Activated naive CD8-positive, alpha-beta T cell (primary cell): ENCODE results near the gene PPP1R3F.
A peak's percentile ranks its signal among the peaks of the same experiment; 100 is the strongest.

ENCODE experiments used
- H3K27ac Mint-ChIP-seq: one replicate; pipeline ENCODE4 v1.8.0; 2021; ENCODE audit warnings: mixed read lengths
- H3K27me3 Mint-ChIP-seq: one replicate; pipeline ENCODE4 v1.8.0; 2021; ENCODE audit warnings: mixed read lengths
- H3K36me3 Mint-ChIP-seq: one replicate; pipeline ENCODE4 v1.8.0; 2021; ENCODE audit warnings: mixed read lengths
- H3K4me1 Mint-ChIP-seq: one replicate; pipeline ENCODE4 v1.8.0; 2021; ENCODE audit warnings: low read depth, mixed read lengths
- H3K4me3 Mint-ChIP-seq: one replicate; pipeline ENCODE4 v1.8.0; 2021; ENCODE audit warnings: mild to moderate bottlenecking, mixed read lengths
- H3K9me3 Mint-ChIP-seq: one replicate; pipeline ENCODE4 v1.8.0; 2021; ENCODE audit warnings: low read depth, mixed read lengths

PPP1R3F gene, protein sequence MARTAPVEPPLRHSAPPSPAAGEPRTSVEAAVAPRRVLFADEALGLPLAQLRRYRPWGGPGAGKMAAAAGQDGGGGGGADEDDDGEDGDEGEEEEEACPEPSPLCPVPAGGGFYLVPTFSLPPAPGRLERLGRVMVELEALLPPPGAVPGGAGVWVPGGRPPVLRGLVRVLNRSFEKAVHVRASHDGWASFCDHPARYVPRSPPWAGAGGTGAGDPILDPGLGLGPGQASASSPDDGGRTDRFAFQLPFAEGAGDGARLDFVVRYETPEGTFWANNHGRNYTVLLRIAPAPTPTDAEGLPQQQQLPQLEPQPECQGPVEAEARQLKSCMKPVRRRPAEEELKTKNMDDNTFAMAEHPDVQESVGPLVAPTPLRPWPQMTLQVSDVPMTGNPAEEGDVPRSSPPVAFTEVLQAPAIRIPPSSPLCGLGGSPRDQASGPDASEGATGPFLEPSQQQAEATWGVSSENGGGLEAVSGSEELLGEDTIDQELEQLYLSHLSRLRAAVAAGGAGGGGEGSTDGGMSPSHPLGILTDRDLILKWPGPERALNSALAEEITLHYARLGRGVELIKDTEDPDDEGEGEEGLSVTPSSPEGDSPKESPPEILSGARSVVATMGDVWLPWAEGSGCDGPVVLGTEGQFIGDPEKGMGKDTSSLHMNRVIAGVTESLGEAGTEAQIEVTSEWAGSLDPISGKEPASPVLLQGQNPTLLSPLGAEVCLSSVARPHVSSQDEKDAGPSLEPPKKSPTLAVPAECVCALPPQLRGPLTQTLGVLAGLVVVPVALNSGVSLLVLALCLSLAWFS

GRCh38 chrX:49269767-49270248, at the start of gene PPP1R3F:
TSS of gene PPP1R3F (plus strand) at chrX:49269793. CDS start at chrX:49269870, 77 bp downstream.
- no peaks in the 10 kb centered on the region for H3K27me3 Mint-ChIP-seq
- peak within 1 kb of the TSS; percentile 98 for H3K4me3 Mint-ChIP-seq
- peak within 1 kb of the TSS; percentile 100 for H3K27ac Mint-ChIP-seq
- no peaks in the 10 kb centered on the region for H3K36me3 Mint-ChIP-seq
- peaks cover 51% of the 10 kb centered on the region for H3K4me1 Mint-ChIP-seq
- no peaks in the 10 kb centered on the region for H3K9me3 Mint-ChIP-seq

GRCh38 chrX:49220100-49220499, 49.5 kb upstream of the PPP1R3F start:
- Mint-ChIP-seq H3K9me3 (no peaks in the 10 kb centered on the region), H3K27me3 (no peaks in the 10 kb centered on the region), H3K36me3 (no peaks in the 10 kb centered on the region), H3K27ac (no peak overlapping the region), H3K4me3 (no peak overlapping the region), H3K4me1 (peaks cover 2% of the 10 kb centered on the region)

GRCh38 chrX:49221868-49222267, 47.7 kb upstream of the PPP1R3F start:
- Mint-ChIP-seq H3K4me1 (peaks cover 2% of the 10 kb centered on the region), H3K4me3 (no peak overlapping the region), H3K36me3 (no peaks in the 10 kb centered on the region), H3K27me3 (no peaks in the 10 kb centered on the region), H3K27ac (no peak overlapping the region), H3K9me3 (no peaks in the 10 kb centered on the region)

DNA sequence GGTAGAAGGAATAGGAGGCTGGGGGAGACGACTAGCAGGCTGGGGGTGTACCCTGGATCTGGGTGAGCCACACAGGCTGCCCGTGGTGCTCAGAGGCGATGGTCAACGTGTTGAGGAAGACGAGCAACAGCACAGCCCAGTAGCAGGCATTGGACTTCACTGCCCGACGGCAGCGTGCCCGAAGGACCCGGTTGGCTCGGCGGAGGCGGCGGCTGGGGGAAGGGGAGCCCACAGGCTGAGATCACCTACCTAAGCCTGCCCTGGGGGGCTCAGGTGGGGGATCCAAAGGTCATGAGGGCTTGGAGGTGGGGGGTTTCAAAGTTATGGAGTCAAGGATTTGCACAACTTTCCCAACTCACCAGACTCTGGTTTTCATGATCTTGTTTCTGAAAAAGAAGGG, 43.7 kb upstream of the PPP1R3F start:
- no peak overlapping the region for H3K27ac Mint-ChIP-seq
- H3K27me3 Mint-ChIP-seq = no peaks in the 10 kb centered on the region
- H3K36me3 Mint-ChIP-seq = no peaks in the 10 kb centered on the region
- no peaks in the 10 kb centered on the region for H3K9me3 Mint-ChIP-seq
- peaks cover 5% of the 10 kb centered on the region for H3K4me1 Mint-ChIP-seq
- no peak overlapping the region for H3K4me3 Mint-ChIP-seq

GRCh38 chrX:49226946-49227345, 42.6 kb upstream of the PPP1R3F start:
- no peaks in the 10 kb centered on the region for H3K27me3 Mint-ChIP-seq
- H3K4me3 Mint-ChIP-seq = no peak overlapping the region
- no peaks in the 10 kb centered on the region for H3K9me3 Mint-ChIP-seq
- H3K4me1 Mint-ChIP-seq = peaks cover 5% of the 10 kb centered on the region
- no peaks in the 10 kb centered on the region for H3K36me3 Mint-ChIP-seq
- no peak overlapping the region for H3K27ac Mint-ChIP-seq

- Mint-ChIP-seq H3K4me1 (peaks cover 5% of the 10 kb centered on the region), H3K27me3 (no peaks in the 10 kb centered on the region), H3K9me3 (no peaks in the 10 kb centered on the region), H3K36me3 (no peaks in the 10 kb centered on the region), H3K27ac (no peak overlapping the region), H3K4me3 (no peak overlapping the region)
Measured at GRCh38 chrX:49227726-49228125, 41.9 kb upstream of the PPP1R3F start.

DNA sequence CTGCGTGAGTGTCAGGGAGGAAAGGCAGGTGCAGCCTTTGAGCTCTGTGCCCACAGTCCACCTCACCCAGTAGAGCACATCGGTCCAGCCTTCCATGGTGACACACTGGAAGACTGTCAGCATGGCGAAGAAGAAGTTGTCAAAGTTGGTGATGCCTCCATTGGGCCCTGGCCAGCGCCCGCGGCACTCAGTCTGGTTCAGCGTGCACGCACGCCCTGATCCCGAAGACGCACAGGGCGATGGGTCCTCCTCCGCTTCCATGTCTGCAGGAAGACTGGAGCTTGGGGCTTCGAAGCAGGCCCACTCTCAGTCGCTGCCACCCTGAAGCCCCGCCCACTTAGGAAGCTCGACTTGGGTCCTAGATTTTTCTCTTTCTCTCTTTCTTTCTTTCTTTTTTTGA, 41.4 kb upstream of the PPP1R3F start:
- no peaks in the 10 kb centered on the region for H3K9me3 Mint-ChIP-seq
- H3K27ac Mint-ChIP-seq = no peak overlapping the region
- no peak overlapping the region for H3K4me3 Mint-ChIP-seq
- no peaks in the 10 kb centered on the region for H3K27me3 Mint-ChIP-seq
- H3K36me3 Mint-ChIP-seq = no peaks in the 10 kb centered on the region
- peaks cover 6% of the 10 kb centered on the region for H3K4me1 Mint-ChIP-seq

DNA sequence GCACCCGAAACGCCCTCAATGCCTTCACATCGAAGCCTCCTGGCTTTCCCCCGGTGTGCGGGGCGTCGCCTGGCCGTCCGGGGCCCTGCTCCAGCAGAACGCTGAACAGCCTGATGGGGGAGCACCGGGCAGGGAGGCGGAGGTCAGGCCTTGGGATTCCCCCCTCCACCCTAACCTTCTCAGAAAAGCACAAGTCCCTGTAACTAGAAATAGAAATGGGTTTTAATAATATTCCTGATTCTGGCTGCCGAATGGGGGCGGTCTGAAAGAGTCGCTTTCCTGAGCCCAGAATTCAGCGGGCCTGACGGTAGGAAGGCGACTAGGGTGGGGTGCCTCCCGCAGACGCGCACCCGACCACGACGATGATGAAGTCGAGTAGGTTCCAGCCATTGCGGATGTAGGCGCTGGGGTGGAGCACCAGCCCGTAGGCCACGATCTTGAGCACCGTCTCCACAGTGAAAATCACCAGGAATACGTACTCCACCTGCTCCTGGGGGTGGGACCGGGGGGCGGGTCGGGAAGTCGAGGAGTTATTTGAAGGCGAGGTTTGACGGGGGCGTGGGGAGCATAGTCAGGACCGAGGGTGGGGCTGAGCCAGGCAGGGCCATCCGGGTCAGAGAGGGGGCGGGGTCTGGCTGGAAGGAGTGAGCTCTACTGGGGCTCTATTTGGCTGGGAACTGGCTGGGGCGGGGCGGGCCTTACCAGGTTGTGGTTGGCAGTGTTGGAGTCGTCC, 38.9 kb upstream of the PPP1R3F start:
- Mint-ChIP-seq H3K27me3 (no peaks in the 10 kb centered on the region), H3K4me1 (peaks cover 10% of the 10 kb centered on the region), H3K36me3 (no peaks in the 10 kb centered on the region), H3K27ac (peak overlapping the region; percentile 76), H3K9me3 (no peaks in the 10 kb centered on the region), H3K4me3 (peak overlapping the region; percentile 74)

- H3K4me3 Mint-ChIP-seq = peak overlapping the region; percentile 74
- H3K4me1 Mint-ChIP-seq = peaks cover 12% of the 10 kb centered on the region
- H3K27ac Mint-ChIP-seq = peak overlapping the region; percentile 54
- no peaks in the 10 kb centered on the region for H3K36me3 Mint-ChIP-seq
- no peaks in the 10 kb centered on the region for H3K9me3 Mint-ChIP-seq
- H3K27me3 Mint-ChIP-seq = no peaks in the 10 kb centered on the region
Measured at GRCh38 chrX:49231333-49232000, 38.1 kb upstream of the PPP1R3F start.

DNA sequence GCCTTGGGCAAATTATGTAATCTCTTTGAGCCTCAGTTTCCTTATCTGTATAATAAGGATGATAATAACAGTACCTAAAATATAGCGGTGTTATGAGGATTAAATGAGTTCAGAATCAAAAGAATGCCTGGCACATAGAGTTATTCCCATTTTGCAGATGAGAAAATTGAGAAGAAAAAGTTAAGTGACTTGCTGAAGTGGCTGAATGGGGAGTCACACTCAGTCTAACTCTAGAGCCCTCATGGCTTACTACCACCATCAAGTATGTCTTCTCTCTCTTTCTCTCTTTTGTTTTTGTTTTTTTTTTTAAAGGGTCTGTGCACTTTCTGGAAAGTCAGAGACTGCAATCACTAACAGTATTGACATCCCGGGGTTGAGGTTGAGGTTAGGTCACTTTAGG, 37.1 kb upstream of the PPP1R3F start:
- Mint-ChIP-seq H3K4me3 (no peak overlapping the region), H3K27ac (no peak overlapping the region), H3K27me3 (no peaks in the 10 kb centered on the region), H3K9me3 (no peaks in the 10 kb centered on the region), H3K4me1 (peaks cover 21% of the 10 kb centered on the region), H3K36me3 (peaks cover 3% of the 10 kb centered on the region)

DNA sequence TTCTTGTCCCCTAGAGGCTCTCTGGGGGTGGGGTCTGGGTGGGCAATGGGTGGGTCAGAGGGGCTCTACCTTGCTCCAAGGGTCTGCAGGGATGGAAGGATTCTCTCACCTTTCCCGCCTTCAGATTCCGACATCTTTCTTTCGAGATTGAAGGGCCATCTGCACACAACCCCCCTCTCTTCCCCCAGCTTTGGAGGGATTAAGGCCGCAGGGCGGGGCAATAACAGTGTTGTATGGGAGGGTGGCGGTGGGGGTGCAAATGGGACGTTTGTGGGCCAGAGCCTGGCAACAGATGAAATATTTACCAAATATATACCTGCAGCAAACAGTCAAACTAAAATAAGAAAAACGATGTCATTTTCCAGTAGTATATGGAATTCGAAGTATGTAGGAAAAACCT, 36.4 kb upstream of the PPP1R3F start, which contains the start of gene CACNA1F:
TSS of gene CACNA1F (minus strand) at position 165 of the 400 bp plus-strand sequence. CDS start at position 134, 31 bp downstream.
- Mint-ChIP-seq H3K36me3 (peaks cover 3% of the 10 kb centered on the region), H3K4me3 (no peak within 1 kb of the TSS), H3K27me3 (no peaks in the 10 kb centered on the region), H3K9me3 (no peaks in the 10 kb centered on the region), H3K4me1 (peaks cover 21% of the 10 kb centered on the region), H3K27ac (no peak within 1 kb of the TSS)

- Mint-ChIP-seq H3K27me3 (no peaks in the 10 kb centered on the region), H3K27ac (no peak overlapping the region), H3K4me3 (no peak overlapping the region), H3K4me1 (peaks cover 21% of the 10 kb centered on the region), H3K36me3 (peaks cover 3% of the 10 kb centered on the region), H3K9me3 (no peaks in the 10 kb centered on the region)
Measured at GRCh38 chrX:49233887-49234555, 35.6 kb upstream of the PPP1R3F start.

DNA sequence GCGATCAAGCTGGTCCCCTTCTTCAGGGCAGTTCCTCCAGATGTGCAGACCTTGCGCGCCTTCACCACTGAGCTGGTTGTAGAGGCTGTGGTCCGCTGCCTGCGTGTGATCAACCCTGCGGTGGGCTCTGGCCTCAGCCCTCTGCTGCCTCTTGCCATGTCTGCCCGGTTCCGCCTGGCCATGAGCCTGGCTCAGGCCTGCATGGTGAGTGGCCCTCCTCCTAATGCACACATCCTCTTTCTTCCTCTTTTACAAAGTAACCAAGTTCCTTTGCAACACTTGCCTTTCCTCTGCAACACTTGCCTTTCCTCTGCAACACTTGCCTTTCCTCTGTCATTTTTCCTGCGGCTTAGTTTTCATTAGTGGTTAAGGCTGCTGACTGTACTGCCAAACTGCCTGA, 32.5 kb upstream of the PPP1R3F start:
- H3K4me1 Mint-ChIP-seq = peaks cover 29% of the 10 kb centered on the region
- H3K27ac Mint-ChIP-seq = peak overlapping the region; percentile 81
- H3K9me3 Mint-ChIP-seq = no peaks in the 10 kb centered on the region

GRCh38 chrX:49238735-49239134, 30.9 kb upstream of the PPP1R3F start:
- no peak overlapping the region for H3K27ac Mint-ChIP-seq
- peaks cover 3% of the 10 kb centered on the region for H3K36me3 Mint-ChIP-seq
- H3K4me3 Mint-ChIP-seq = no peak overlapping the region

More for the DNA sequence above, 32.5 kb upstream of the PPP1R3F start:
- Mint-ChIP-seq H3K4me3 (peak overlapping the region; percentile 95), H3K36me3 (peaks cover 3% of the 10 kb centered on the region), H3K27me3 (no peaks in the 10 kb centered on the region)

More at GRCh38 chrX:49238735-49239134, 30.9 kb upstream of the PPP1R3F start:
- no peaks in the 10 kb centered on the region for H3K9me3 Mint-ChIP-seq
- H3K27me3 Mint-ChIP-seq = no peaks in the 10 kb centered on the region
- H3K4me1 Mint-ChIP-seq = peaks cover 27% of the 10 kb centered on the region
